A204.1 (cell line): ENCODE results near the gene SNX3.
"Not testable (repeated sequence)": the region's sequence is repeated elsewhere in the genome, so short reads cannot be mapped to it uniquely, and the experiment has no call there.

Experiments
- FAIRE-seq: peaks from 2 replicates; lab custom pipeline; 2012; peaks lifted over from hg19 to GRCh38; lab: Jason Lieb, UNC

The SNX3 gene

GRCh38 chr6:108260809-108261569 is at the start of gene SNX3:
Gene SNX3, minus strand, starts transcription at chr6:108261040. Its CDS starts 119 bp downstream, at chr6:108260921.
- FAIRE-seq = peak; percentile 94

- no peak for FAIRE-seq
Measured at GRCh38 chr6:108309844-108310243, 49.0 kb upstream of the SNX3 start.

GRCh38 chr6:108308641-108309040 is 47.8 kb upstream of the SNX3 start:
- not testable (repeated sequence) for FAIRE-seq

- no peak for FAIRE-seq
Measured at GRCh38 chr6:108304646-108305045, 43.8 kb upstream of the SNX3 start.

GRCh38 chr6:108302386-108302785 is 41.5 kb upstream of the SNX3 start:
- no peak for FAIRE-seq

- no peak for FAIRE-seq
Measured at GRCh38 chr6:108295676-108296075, 34.8 kb upstream of the SNX3 start.

- peak; percentile 96 for FAIRE-seq
Measured at GRCh38 chr6:108294727-108295625, 34.1 kb upstream of the SNX3 start, which contains the start of gene AFG1L. Gene AFG1L, plus strand, starts transcription at chr6:108295054. Its CDS starts 26 bp downstream, at chr6:108295080.

- no peak for FAIRE-seq
Measured at GRCh38 chr6:108294297-108294726, 33.5 kb upstream of the SNX3 start.

- no peak for FAIRE-seq
Measured at GRCh38 chr6:108293527-108294296, 32.9 kb upstream of the SNX3 start.

GRCh38 chr6:108292561-108292960 is 31.7 kb upstream of the SNX3 start:
- FAIRE-seq = not testable (repeated sequence)

GRCh38 chr6:108291091-108291490 is 30.3 kb upstream of the SNX3 start:
- FAIRE-seq = no peak

- no peak for FAIRE-seq
Measured at GRCh38 chr6:108288742-108289141, 27.9 kb upstream of the SNX3 start.

- FAIRE-seq = no peak
Measured at GRCh38 chr6:108287373-108287772, 26.5 kb upstream of the SNX3 start.

- no peak for FAIRE-seq
Measured at GRCh38 chr6:108286366-108286765, 25.5 kb upstream of the SNX3 start.

GRCh38 chr6:108285381-108285780 is 24.5 kb upstream of the SNX3 start:
- FAIRE-seq = no peak

GRCh38 chr6:108277831-108278230 is 17.0 kb upstream of the SNX3 start:
- FAIRE-seq = no peak

- FAIRE-seq = no peak
Measured at GRCh38 chr6:108277295-108277694, 16.5 kb upstream of the SNX3 start.

- no peak for FAIRE-seq
Measured at GRCh38 chr6:108275976-108276375, 15.1 kb upstream of the SNX3 start.

GRCh38 chr6:108274546-108274945 is 13.7 kb upstream of the SNX3 start:
- FAIRE-seq = no peak

- not testable (repeated sequence) for FAIRE-seq
Measured at GRCh38 chr6:108269955-108270354, 9.1 kb upstream of the SNX3 start.

- no peak for FAIRE-seq
Measured at GRCh38 chr6:108268845-108269244, 8.0 kb upstream of the SNX3 start.

- FAIRE-seq = no peak
Measured at GRCh38 chr6:108263371-108263770, 2.5 kb upstream of the SNX3 start.
